Measurements from ENCODE around the gene JCHAIN. TPM values are rescaled to one million over a fixed set of nuclear protein-coding genes. Genes with fewer than 3 reads are reported as not detected.

Gene JCHAIN
- total and polyA plus RNA-seq, 7 donors, result 0.13 to 3.0 (median 0.73) TPM

DNA sequence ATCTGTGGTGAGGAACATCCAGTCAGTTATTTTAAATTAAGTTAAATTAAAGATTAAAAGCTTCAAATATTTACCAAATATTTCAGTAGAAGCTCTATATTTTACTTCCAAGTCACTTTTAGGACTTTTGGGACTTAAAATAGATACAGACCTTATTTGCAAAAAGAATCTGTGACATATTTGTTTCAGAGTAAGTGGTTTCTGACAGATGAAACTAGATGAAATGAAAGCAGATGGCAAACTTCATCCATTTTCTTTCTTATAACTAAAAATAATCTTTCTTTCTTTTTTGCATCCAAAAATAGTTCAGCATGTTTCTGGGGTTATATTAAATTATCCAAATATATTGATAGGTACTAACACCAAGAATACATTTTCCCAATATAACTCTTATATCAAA is 15.4 kb upstream of the JCHAIN start:
- Histone ChIP-seq H3K27ac (no peak overlapping the region), H3K27me3 (ENCODE audit: insufficient read depth in 3 of 3, low read length in 2 of 3) (peaks cover 0 to 2% (median 0%) of the 10 kb centered on the region in 3 donors), H3K4me1 (no peaks in the 10 kb centered on the region), H3K9me3 (no peaks in the 10 kb centered on the region), H3K36me3 (ENCODE audit: insufficient read depth in 1 of 2, low read depth in 1 of 2) (no peaks in the 10 kb centered on the region), H3K4me3 (no peak overlapping the region)
- DNase-seq, result no peak
- no peak for ATAC-seq
- TF ChIP-seq, protein P1, sequence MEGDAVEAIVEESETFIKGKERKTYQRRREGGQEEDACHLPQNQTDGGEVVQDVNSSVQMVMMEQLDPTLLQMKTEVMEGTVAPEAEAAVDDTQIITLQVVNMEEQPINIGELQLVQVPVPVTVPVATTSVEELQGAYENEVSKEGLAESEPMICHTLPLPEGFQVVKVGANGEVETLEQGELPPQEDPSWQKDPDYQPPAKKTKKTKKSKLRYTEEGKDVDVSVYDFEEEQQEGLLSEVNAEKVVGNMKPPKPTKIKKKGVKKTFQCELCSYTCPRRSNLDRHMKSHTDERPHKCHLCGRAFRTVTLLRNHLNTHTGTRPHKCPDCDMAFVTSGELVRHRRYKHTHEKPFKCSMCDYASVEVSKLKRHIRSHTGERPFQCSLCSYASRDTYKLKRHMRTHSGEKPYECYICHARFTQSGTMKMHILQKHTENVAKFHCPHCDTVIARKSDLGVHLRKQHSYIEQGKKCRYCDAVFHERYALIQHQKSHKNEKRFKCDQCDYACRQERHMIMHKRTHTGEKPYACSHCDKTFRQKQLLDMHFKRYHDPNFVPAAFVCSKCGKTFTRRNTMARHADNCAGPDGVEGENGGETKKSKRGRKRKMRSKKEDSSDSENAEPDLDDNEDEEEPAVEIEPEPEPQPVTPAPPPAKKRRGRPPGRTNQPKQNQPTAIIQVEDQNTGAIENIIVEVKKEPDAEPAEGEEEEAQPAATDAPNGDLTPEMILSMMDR (IDR thresholded peaks at IDR 0.05), result no peak
- intact Hi-C loops (cut with DNase I), result loop anchor here in 1 of 2 donors (10.0 kb wide), 2 partner anchors 77 to 223 kb away; partner anchors contain the start of gene MOB1B

DNA sequence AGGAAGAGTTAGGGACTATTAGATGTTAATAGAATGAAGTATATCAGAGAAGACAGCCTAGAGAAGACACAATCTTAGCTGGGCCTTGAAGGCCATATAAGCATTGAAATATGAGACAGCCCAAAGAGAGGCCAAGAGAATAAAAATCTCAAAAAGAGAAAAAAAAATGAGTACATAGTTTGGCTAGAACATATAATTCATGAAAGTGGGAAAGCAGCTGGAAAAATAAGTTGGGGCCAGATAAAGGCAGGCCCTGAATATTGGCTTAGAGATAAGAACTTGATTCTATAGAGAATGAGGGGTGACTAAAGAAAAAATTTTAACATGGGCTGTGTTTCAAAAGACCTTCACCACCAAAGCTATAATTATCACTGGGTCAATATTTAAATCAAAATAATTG is 14.6 kb upstream of the JCHAIN start:
- Histone ChIP-seq H3K27me3 (ENCODE audit: insufficient read depth in 3 of 3, low read length in 2 of 3) (peaks cover 0 to 2% (median 0%) of the 10 kb centered on the region in 3 donors), H3K36me3 (ENCODE audit: insufficient read depth in 1 of 2, low read depth in 1 of 2) (no peaks in the 10 kb centered on the region), H3K4me3 (no peak overlapping the region), H3K4me1 (no peaks in the 10 kb centered on the region), H3K27ac (no peak overlapping the region), H3K9me3 (no peaks in the 10 kb centered on the region)
- TF ChIP-seq, protein P1 (IDR thresholded peaks at IDR 0.05), result no peak
- ATAC-seq (no peak), DNase-seq (no peak)
- intact Hi-C loops (cut with DNase I), result loop anchor here in 1 of 2 donors (10.0 kb wide), 2 partner anchors 76 to 224 kb away; partner anchors contain the start of gene MOB1B

DNA sequence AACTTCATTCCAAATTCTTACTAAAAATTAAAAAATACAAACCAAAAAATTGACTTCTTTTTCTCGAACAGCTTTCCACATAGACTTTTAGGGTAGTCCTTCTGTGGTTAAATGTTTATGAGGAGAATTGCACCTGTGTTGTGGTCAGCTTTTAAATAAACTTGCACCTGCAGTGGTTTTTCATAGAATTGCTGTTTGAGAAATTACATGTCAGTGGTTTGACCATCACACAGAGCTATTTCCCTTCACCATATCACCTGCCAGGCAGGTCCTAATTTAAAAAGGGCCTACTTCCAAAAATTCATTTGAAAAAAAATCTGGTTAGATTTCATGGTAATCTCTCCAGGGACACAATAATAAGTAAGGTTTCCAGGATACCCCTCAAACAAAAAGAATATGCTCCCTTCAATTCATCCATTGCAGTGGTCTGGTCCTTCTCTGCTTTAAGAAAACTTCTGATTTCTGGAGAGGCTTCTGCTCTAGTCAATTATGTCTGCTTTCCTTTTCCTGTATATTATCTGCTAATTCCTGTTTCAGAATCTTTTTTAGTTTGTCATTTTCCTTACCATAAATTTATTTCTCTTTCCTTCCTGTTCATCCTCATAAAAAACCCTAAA is 12.2 kb upstream of the JCHAIN start:
- DNase-seq (no peak), ATAC-seq (no peak)
- H3K36me3 ChIP-seq (ENCODE audit: insufficient read depth in 1 of 2, low read depth in 1 of 2), result no peaks in the 10 kb centered on the region
- H3K27ac ChIP-seq, result no peak overlapping the region
- H3K4me1 ChIP-seq, result no peaks in the 10 kb centered on the region
- no peak overlapping the region for H3K4me3 ChIP-seq
- 86 to 91% (median 91%) methylated on average over 1 of the region's 1 CpG for WGBS, 3 donors
- H3K9me3 ChIP-seq, result no peaks in the 10 kb centered on the region
- peaks cover 0 to 2% (median 0%) of the 10 kb centered on the region in 3 donors for H3K27me3 ChIP-seq (ENCODE audit: insufficient read depth in 3 of 3, low read length in 2 of 3)
- intact Hi-C loops (cut with DNase I), result no loop called here
- TF ChIP-seq, protein P1 (IDR thresholded peaks at IDR 0.05), result no peak

DNA sequence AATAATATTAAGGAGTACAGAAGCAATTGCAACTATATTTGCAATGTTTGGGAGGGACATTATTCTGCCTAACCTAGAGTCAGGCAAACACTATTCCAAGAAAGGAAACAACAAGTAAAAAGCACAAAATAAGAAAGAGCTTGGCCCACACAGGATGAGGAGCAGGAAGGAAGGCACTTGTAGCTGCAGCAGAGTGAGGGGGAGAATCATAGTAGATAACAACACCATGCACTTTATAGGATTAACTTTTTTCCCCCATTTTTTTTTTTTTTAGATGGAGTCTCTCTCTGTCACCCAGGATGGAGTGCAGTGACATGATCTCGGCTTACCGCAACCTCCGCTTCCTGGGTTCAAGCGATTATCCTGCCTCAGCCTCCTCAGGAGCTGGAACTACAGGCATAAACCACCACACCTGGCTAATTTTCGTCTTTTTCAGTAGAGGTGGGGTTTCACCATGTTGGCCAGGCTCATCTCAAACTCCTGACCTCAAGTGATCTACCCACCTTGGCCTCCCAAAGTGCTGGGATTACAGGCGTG is 10.3 kb upstream of the JCHAIN start:
- H3K27ac ChIP-seq, result no peak overlapping the region

More for the DNA sequence above, 10.3 kb upstream of the JCHAIN start:
- ATAC-seq, result no peak
- H3K4me3 ChIP-seq, result no peak overlapping the region
- no peak for DNase-seq
- no peaks in the 10 kb centered on the region for H3K4me1 ChIP-seq
- no peaks in the 10 kb centered on the region for H3K27me3 ChIP-seq (ENCODE audit: insufficient read depth in 3 of 3, low read length in 2 of 3)
- intact Hi-C loops (cut with DNase I), result no loop called here
- no peaks in the 10 kb centered on the region for H3K9me3 ChIP-seq
- H3K36me3 ChIP-seq (ENCODE audit: insufficient read depth in 1 of 2, low read depth in 1 of 2), result no peaks in the 10 kb centered on the region
- WGBS, 3 donors, result 85 to 88% (median 86%) methylated on average over 6 of the region's 6 CpGs
- TF ChIP-seq, protein P1 (IDR thresholded peaks at IDR 0.05), result no peak

Data from psoas muscle (tissue), 8 donors.